ENCODE results near the gene GSN.

GRCh38 chr9:121219530-121219929, 48.4 kb upstream of the GSN start:
- TF ChIP-seq, protein P1, sequence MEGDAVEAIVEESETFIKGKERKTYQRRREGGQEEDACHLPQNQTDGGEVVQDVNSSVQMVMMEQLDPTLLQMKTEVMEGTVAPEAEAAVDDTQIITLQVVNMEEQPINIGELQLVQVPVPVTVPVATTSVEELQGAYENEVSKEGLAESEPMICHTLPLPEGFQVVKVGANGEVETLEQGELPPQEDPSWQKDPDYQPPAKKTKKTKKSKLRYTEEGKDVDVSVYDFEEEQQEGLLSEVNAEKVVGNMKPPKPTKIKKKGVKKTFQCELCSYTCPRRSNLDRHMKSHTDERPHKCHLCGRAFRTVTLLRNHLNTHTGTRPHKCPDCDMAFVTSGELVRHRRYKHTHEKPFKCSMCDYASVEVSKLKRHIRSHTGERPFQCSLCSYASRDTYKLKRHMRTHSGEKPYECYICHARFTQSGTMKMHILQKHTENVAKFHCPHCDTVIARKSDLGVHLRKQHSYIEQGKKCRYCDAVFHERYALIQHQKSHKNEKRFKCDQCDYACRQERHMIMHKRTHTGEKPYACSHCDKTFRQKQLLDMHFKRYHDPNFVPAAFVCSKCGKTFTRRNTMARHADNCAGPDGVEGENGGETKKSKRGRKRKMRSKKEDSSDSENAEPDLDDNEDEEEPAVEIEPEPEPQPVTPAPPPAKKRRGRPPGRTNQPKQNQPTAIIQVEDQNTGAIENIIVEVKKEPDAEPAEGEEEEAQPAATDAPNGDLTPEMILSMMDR (IDR thresholded peaks at IDR 0.05 in 4 of 5, conservative IDR thresholded peaks at IDR 0.05 in 1 of 5) = no peak
- TF ChIP-seq POLR2A (IDR thresholded peaks at IDR 0.05) = no peak
